GM12878 (cell line): ENCODE results near the gene AVEN.

ENCODE experiments used
- CBX3 ChIP-seq: fragments of 200-600 bp; sonication (generic); IDR thresholded peaks from 2 replicates; pipeline ENCODE4 v1.6.1; 2016; ENCODE audit warnings: low read depth, borderline replicate concordance
- CEBPB ChIP-seq, 2 experiments: fragments of 150-350 bp in 1 of 2; IDR thresholded peaks; 2 replicates each; pipeline ENCODE4 v1.6.1; 2012 to 2014; ENCODE audit warnings: low read depth in 2 of 2, low read length in 2 of 2, borderline replicate concordance in 1 of 2, inconsistent platforms in 1 of 2
- CTCF ChIP-seq, 3 experiments: IDR thresholded peaks in 2 of 3; conservative IDR thresholded peaks in 1 of 3; 2 replicates each; pipeline ENCODE4 v1.5.1; 2011; ENCODE audit warnings: low read depth in 3 of 3, low read length in 3 of 3, mild to moderate bottlenecking in 3 of 3, control low read depth in 2 of 3, moderate library complexity in 2 of 3, inconsistent platforms in 1 of 3, mixed read lengths in 1 of 3; ENCODE audit not compliant: control insufficient read depth in 2 of 3, insufficient read depth in 1 of 3; ENCODE audit errors: extremely low read depth in 1 of 3
- HDAC6 ChIP-seq: fragments of 200-600 bp; sonication (generic); IDR thresholded peaks from one replicate; pipeline ENCODE4 v1.8.0; 2017; ENCODE audit warnings: antibody characterized with exemption; ENCODE audit not compliant: unreplicated experiment
- NRF1 ChIP-seq: conservative IDR thresholded peaks from 2 replicates; pipeline ENCODE4 v1.6.1; 2011; ENCODE audit warnings: mild to moderate bottlenecking, low read depth, low read length, improper control_type of control experiment
- POLR2A ChIP-seq: IDR thresholded peaks from 2 replicates; pipeline ENCODE4 v1.6.1; 2011; ENCODE audit warnings: low read depth, mild to moderate bottlenecking, low read length
- ZBTB40 ChIP-seq: fragments of 450-650 bp; IDR thresholded peaks from 2 replicates; pipeline ENCODE4 v1.6.1; 2016; ENCODE audit warnings: mild to moderate bottlenecking, moderate library complexity, borderline replicate concordance
- ZZZ3 ChIP-seq: IDR thresholded peaks from 2 replicates; pipeline ENCODE4 v1.6.1; 2011; ENCODE audit warnings: low read depth; ENCODE audit not compliant: control insufficient read depth, insufficient read length

DNA sequence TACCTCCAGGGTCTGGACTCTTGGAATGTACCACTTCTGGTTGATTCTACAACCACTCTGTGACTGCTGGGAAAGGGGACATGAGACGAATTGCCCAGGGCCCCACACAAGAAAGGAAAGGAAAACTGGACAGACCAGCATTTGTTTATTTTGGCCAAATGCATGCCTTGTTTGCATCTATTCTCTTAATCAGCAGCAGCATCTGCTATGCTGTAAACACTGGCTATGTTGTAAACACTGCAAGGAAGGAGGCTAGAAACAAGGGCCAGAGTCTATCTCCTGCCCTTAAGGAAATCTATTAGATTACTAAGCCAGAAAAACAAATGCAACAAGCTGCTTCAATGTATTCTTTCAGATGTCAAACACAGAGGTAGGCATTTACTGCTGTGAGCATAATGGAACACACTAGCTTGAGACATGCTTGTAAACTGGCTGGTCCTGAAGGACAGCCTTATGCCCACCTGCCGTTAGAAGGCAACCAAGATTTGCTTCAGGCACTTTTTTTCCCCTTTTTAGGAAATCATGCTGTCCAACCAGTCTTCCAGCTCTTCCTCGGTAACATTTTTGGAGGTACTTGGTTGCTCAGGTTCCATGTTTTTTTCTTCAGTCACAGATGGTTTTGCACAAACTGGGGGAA lies 172.8 kb downstream of the AVEN start:
- TF ChIP-seq CTCF (IDR thresholded peaks at IDR 0.05 in 2 of 3, conservative IDR thresholded peaks at IDR 0.05 in 1 of 3; ENCODE audit: control insufficient read depth in 2 of 3, extremely low read depth in 1 of 3, insufficient read depth in 1 of 3, low read depth in 3 of 3, low read length in 3 of 3) (no peak), ZZZ3 (no peak), POLR2A (no peak), HDAC6 (no peak), ZBTB40 (no peak), CEBPB (IDR thresholded peaks at IDR 0.05; ENCODE audit: borderline replicate concordance in 1 of 2, low read depth in 2 of 2, low read length in 2 of 2) (no peak), NRF1 (no peak), CBX3 (no peak)
